Astrocyte of the cerebellum (primary cell): ENCODE measurements around the gene ZNHIT3.

Source experiments
- DNase-seq: peaks from one replicate; pipeline ENCODE4 v3.0.0-alpha.2; 2011; ENCODE audit warnings: low read depth
- H3K4me3 ChIP-seq: 2 replicates; pipeline ENCODE4 v1.5.1; 2011; ENCODE audit warnings: mild to moderate bottlenecking, low read depth, low read length, moderate library complexity
- CTCF ChIP-seq: IDR thresholded peaks from 2 replicates; pipeline ENCODE4 v1.5.1; 2012; ENCODE audit warnings: low read length, low read depth, moderate library complexity, mild to moderate bottlenecking; ENCODE audit errors: missing control alignments
- in situ Hi-C: cut with HindIII; loops from 2 replicates; pipeline ENCODE4 v1.10.0; 2017; ENCODE audit warnings: low sequenced_read_pairs

Gene ZNHIT3

GRCh38 chr17:36485027-36485426 lies 1.5 kb upstream of the ZNHIT3 start:
- no peak overlapping the region for H3K4me3 ChIP-seq
- DNase-seq = no peak
- in situ Hi-C loops = loop anchor here (25.0 kb wide), 3 partner anchors 273 to 498 kb away; partner anchors contain the start of genes CCL14, CCL16, CCL3 and CCL4L2
- no peak for TF ChIP-seq CTCF

- in situ Hi-C loops = loop anchor here (25.0 kb wide), 3 partner anchors 274 to 499 kb away; partner anchors contain the start of genes CCL14, CCL16, CCL3 and CCL4L2
- no peak for TF ChIP-seq CTCF
- H3K4me3 ChIP-seq = peak overlapping the region; percentile 92
- DNase-seq = no peak
These were observed 677 bp upstream of the ZNHIT3 start for GRCh38 chr17:36485805-36486203.

GRCh38 chr17:36493956-36494355 lies 7.5 kb downstream of the ZNHIT3 start:
- TF ChIP-seq CTCF = no peak
- no peak overlapping the region for H3K4me3 ChIP-seq
- in situ Hi-C loops = loop anchor here (25.0 kb wide), 3 partner anchors 282 to 507 kb away; partner anchors contain the start of genes CCL14, CCL16, CCL3 and CCL4L2
- DNase-seq = no peak

GRCh38 chr17:36494674-36495073 lies 8.2 kb downstream of the ZNHIT3 start:
- in situ Hi-C loops = loop anchor here (25.0 kb wide), 3 partner anchors 282 to 507 kb away; partner anchors contain the start of genes CCL14, CCL16, CCL3 and CCL4L2
- H3K4me3 ChIP-seq = no peak overlapping the region
- no peak for DNase-seq
- TF ChIP-seq CTCF = no peak

- DNase-seq = no peak
- in situ Hi-C loops = loop anchor here (25.0 kb wide), 3 partner anchors 283 to 508 kb away; partner anchors contain the start of genes CCL14, CCL16, CCL3 and CCL4L2
- TF ChIP-seq CTCF = no peak
- no peak overlapping the region for H3K4me3 ChIP-seq
These were observed 8.6 kb downstream of the ZNHIT3 start for GRCh38 chr17:36495076-36495578.

GRCh38 chr17:36496018-36496789 lies 9.7 kb downstream of the ZNHIT3 start:
- no peak for TF ChIP-seq CTCF

More at GRCh38 chr17:36496018-36496789, 9.7 kb downstream of the ZNHIT3 start:
- no peak for DNase-seq
- in situ Hi-C loops = loop anchor here (25.0 kb wide), 3 partner anchors 284 to 509 kb away; partner anchors contain the start of genes CCL14, CCL16, CCL3 and CCL4L2
- no peak overlapping the region for H3K4me3 ChIP-seq
